SK-N-SH (cell line): ENCODE measurements around the gene SPTLC2. TPM values are rescaled to one million over a fixed set of nuclear protein-coding genes. Genes with fewer than 3 reads are reported as not detected.

Experiments used
- CTCF ChIA-PET: fragments of 300-600, 350-600 bp; formaldehyde crosslinking; extraction: SDS; loops from one replicate; lab custom pipeline; 2021; lab: Yijun Ruan, JAX
- POLR2A ChIA-PET: fragments of 350-600 bp; sonication (Branson Sonifier 250); formaldehyde crosslinking; extraction: SDS; loops from one replicate; lab custom pipeline; 2020; ENCODE audit warnings: antibody characterized with exemption, inconsistent platforms; lab: Yijun Ruan, JAX
- DNase-seq: peaks from one replicate; pipeline ENCODE4 v3.0.0; 2012
- H2AFZ ChIP-seq: fragments of 200-600 bp; sonication (generic); 2 replicates; pipeline ENCODE4 v1.8.1; 2016; ENCODE audit warnings: antibody characterized with exemption, mild to moderate bottlenecking, low read depth
- H3F3A ChIP-seq: fragments of 200-600 bp; sonication (generic); replicated peaks from 2 replicates; pipeline ENCODE3; 2016; ENCODE audit warnings: antibody characterized with exemption, mild to moderate bottlenecking; ENCODE audit not compliant: insufficient read depth
- H3K27ac ChIP-seq, 2 experiments: fragments of 200-500 bp in 1 of 2; fragments of 200-600 bp in 1 of 2; sonication (Bioruptor generic) in 1 of 2; sonication (generic), shearing (Covaris generic) in 1 of 2; 2 replicates each; pipeline versions ENCODE4 v1.5.1 to v1.6.1; 2014 to 2016; ENCODE audit warnings: low read depth in 2 of 2, inconsistent platforms in 1 of 2, low read length in 1 of 2, mild to moderate bottlenecking in 1 of 2, mixed read lengths in 1 of 2
- H3K27me3 ChIP-seq: fragments of 200-600 bp; sonication (generic), shearing (Covaris generic); 2 replicates; pipeline ENCODE4 v1.6.1; 2016; ENCODE audit warnings: mixed run types; ENCODE audit not compliant: insufficient read depth
- H3K36me3 ChIP-seq, 2 experiments: fragments of 200-500 bp in 1 of 2; fragments of 200-600 bp in 1 of 2; sonication (Bioruptor generic) in 1 of 2; sonication (generic) in 1 of 2; replicated peaks in 1 of 2; 2 replicates each; pipeline versions ENCODE3 to v1.5.1; 2014 to 2016; ENCODE audit warnings: low read length in 1 of 2, mild to moderate bottlenecking in 1 of 2; ENCODE audit not compliant: insufficient read depth in 2 of 2, control insufficient read depth in 1 of 2
- H3K4me1 ChIP-seq, 2 experiments: fragments of 200-500 bp in 1 of 2; fragments of 200-600 bp in 1 of 2; sonication (Bioruptor generic) in 1 of 2; sonication (generic), shearing (Covaris generic) in 1 of 2; 2 replicates each; pipeline versions ENCODE4 v1.5.1 to v1.6.1; 2014 to 2016; ENCODE audit warnings: low read depth in 1 of 2, low read length in 1 of 2, mixed run types in 1 of 2; ENCODE audit not compliant: insufficient read depth in 2 of 2, control insufficient read depth in 1 of 2
- H3K4me2 ChIP-seq: fragments of 200-600 bp; sonication (generic), shearing (Covaris generic); 2 replicates; pipeline ENCODE4 v1.6.1; 2017; ENCODE audit warnings: mixed run types
- H3K4me3 ChIP-seq, 2 experiments: fragments of 200-500 bp in 1 of 2; fragments of 200-600 bp in 1 of 2; sonication (Bioruptor generic) in 1 of 2; sonication (generic), shearing (Covaris generic) in 1 of 2; 2 replicates each; pipeline versions ENCODE4 v1.5.1 to v1.8.1; 2014 to 2016; ENCODE audit warnings: low read depth in 2 of 2, inconsistent platforms in 1 of 2, low read length in 1 of 2, mild to moderate bottlenecking in 1 of 2, mixed read lengths in 1 of 2, moderate library complexity in 1 of 2
- H3K79me2 ChIP-seq: fragments of 200-600 bp; sonication (generic); 2 replicates; pipeline ENCODE4 v1.8.1; 2017; ENCODE audit warnings: mild to moderate bottlenecking; ENCODE audit not compliant: insufficient read depth
- H3K9ac ChIP-seq: fragments of 200-600 bp; sonication (generic); 2 replicates; pipeline ENCODE4 v1.6.1; 2017; ENCODE audit warnings: mixed run types
- H3K9me2 ChIP-seq: fragments of 200-600 bp; sonication (generic); 2 replicates; pipeline ENCODE4 v1.6.1; 2017; ENCODE audit warnings: mixed run types
- H3K9me3 ChIP-seq: fragments of 200-600 bp; sonication (generic); 2 replicates; pipeline ENCODE4 v1.6.1; 2017; ENCODE audit warnings: mixed run types, mild to moderate bottlenecking, moderate library complexity
- H4K20me1 ChIP-seq: fragments of 200-600 bp; sonication (generic); 2 replicates; pipeline ENCODE4 v1.6.1; 2017; ENCODE audit warnings: mild to moderate bottlenecking, mixed run types; ENCODE audit not compliant: insufficient read depth
- CHD2 ChIP-seq: fragments of 150-350 bp; IDR thresholded peaks from 2 replicates; pipeline ENCODE4 v1.6.1; 2018; ENCODE audit warnings: low read length; ENCODE audit not compliant: partially characterized antibody
- CTCF ChIP-seq: fragments of 200-600 bp; sonication (generic); IDR thresholded peaks from 2 replicates; pipeline ENCODE4 v1.6.1; 2017; ENCODE audit warnings: antibody characterized with exemption, mild to moderate bottlenecking, moderate library complexity
- ELF1 ChIP-seq: IDR thresholded peaks from 2 replicates; pipeline ENCODE4 v1.4.0; 2012
- EZH2phosphoT487 ChIP-seq: fragments of 200-600 bp; sonication (generic); IDR thresholded peaks from 2 replicates; pipeline ENCODE4 v1.6.1; 2017; ENCODE audit warnings: low read depth, mixed run types, mild to moderate bottlenecking, antibody characterized with exemption, moderate library complexity, borderline replicate concordance
- FOSL2 ChIP-seq: IDR thresholded peaks from 2 replicates; pipeline ENCODE4 v1.4.0; 2012; ENCODE audit warnings: low read depth, mild to moderate bottlenecking, moderate library complexity, borderline replicate concordance
- FOXJ3 ChIP-seq: sonication (generic); formaldehyde crosslinking; IDR thresholded peaks from 2 replicates; pipeline ENCODE4 v1.5.1; 2020; ENCODE audit warnings: mild to moderate bottlenecking, missing genetic modification reagents
- IRF3 ChIP-seq: fragments of 150-350 bp; IDR thresholded peaks from 2 replicates; pipeline ENCODE4 v1.6.1; 2016; ENCODE audit warnings: mild to moderate bottlenecking, low read depth, low read length
- JUND ChIP-seq: IDR thresholded peaks from 2 replicates; pipeline ENCODE4 v1.4.0; 2012
- MAX ChIP-seq: IDR thresholded peaks from 2 replicates; pipeline ENCODE4 v1.4.0; 2012; ENCODE audit warnings: low read depth
- MEF2A ChIP-seq: IDR thresholded peaks from 2 replicates; pipeline ENCODE4 v1.4.0; 2012; ENCODE audit warnings: low read depth, borderline replicate concordance
- NRF1 ChIP-seq: IDR thresholded peaks from 2 replicates; pipeline ENCODE4 v1.6.1; 2012; ENCODE audit warnings: low read depth, mild to moderate bottlenecking, low read length
- PBX3 ChIP-seq: IDR thresholded peaks from 2 replicates; pipeline ENCODE4; 2012
- POLR2AphosphoS5 ChIP-seq: IDR thresholded peaks from 2 replicates; pipeline ENCODE4 v1.6.1; 2012; ENCODE audit warnings: low read depth, low read length
- SMC3 ChIP-seq: IDR thresholded peaks from 2 replicates; pipeline ENCODE4 v1.6.1; 2012; ENCODE audit warnings: low read depth, low read length, improper control_type of control experiment
- TAF1 ChIP-seq: IDR thresholded peaks from 2 replicates; pipeline ENCODE4 v1.6.1; 2012; ENCODE audit warnings: low read depth, mild to moderate bottlenecking, low read length, moderate library complexity, borderline replicate concordance
- TEAD4 ChIP-seq: IDR thresholded peaks from 2 replicates; pipeline ENCODE4 v1.4.0; 2012; ENCODE audit warnings: mild to moderate bottlenecking, borderline replicate concordance; ENCODE audit not compliant: insufficient read depth
- YY1 ChIP-seq: IDR thresholded peaks from 2 replicates; pipeline ENCODE4 v1.4.0; 2012; ENCODE audit warnings: low read depth, mild to moderate bottlenecking
- WGBS: methylation state at CpG from one replicate; pipeline ENCODE4 v1.1.6; 2017; ENCODE audit warnings: low lambda C conversion rate; 5-methylcytosine and 5-hydroxymethylcytosine counted together
- polyA plus RNA-seq, 3 experiments: library from polyadenylated mRNA; depleted of rRNA; stranded (reverse); fragments of >200 nt; gene quantifications; 2 replicates each; pipeline ENCODE4 v1.2.3, GENCODE V29; 2012

SPTLC2 gene
- polyA plus RNA-seq, 1 of the 3 experiments (the other 2 are of a cell fraction) = 10.2 TPM

- H3K4me3 ChIP-seq = no peak overlapping the region
- TF ChIP-seq PBX3 (no peak), SMC3 (no peak), TEAD4 (no peak), FOSL2 (no peak), MAX (no peak), CHD2 (no peak), EZH2phosphoT487 (no peak), ELF1 (no peak), FOXJ3 (CRISPR knock-in tag) (no peak), JUND (no peak), CTCF (no peak), TAF1 (no peak), IRF3 (no peak), YY1 (no peak), POLR2AphosphoS5 (no peak), NRF1 (no peak), MEF2A (no peak)
- DNase-seq = no peak
- ChIA-PET POLR2A (no interaction called here), CTCF (no interaction called here)
- H3K9ac ChIP-seq = no peak overlapping the region
- peaks cover 27% of the 10 kb centered on the region for H3K79me2 ChIP-seq
- H3K27me3 ChIP-seq = no peaks in the 10 kb centered on the region
- H3K9me2 ChIP-seq = no peaks in the 10 kb centered on the region
- peaks cover 2% of the 10 kb centered on the region for H3F3A ChIP-seq
- no peak overlapping the region for H3K4me2 ChIP-seq
- H3K27ac ChIP-seq = no peak overlapping the region
- 75% methylated on average over 4 of the region's 4 CpGs for WGBS
- H3K36me3 ChIP-seq = peaks cover 17 to 43% of the 10 kb centered on the region in 2 experiments
- no peak overlapping the region for H2AFZ ChIP-seq
- H4K20me1 ChIP-seq = no peaks in the 10 kb centered on the region
- no peaks in the 10 kb centered on the region for H3K4me1 ChIP-seq
- no peaks in the 10 kb centered on the region for H3K9me3 ChIP-seq
Measured at GRCh38 chr14:77556946-77557345, 59.5 kb downstream of the SPTLC2 start.
